ENCODE measurements around the gene C2orf68. TPM values are rescaled to one million over a fixed set of nuclear protein-coding genes. Genes with fewer than 3 reads are reported as not detected.
A peak's percentile ranks its signal among the peaks of the same experiment; 100 is the strongest.

The C2orf68 gene
- total and polyA plus RNA-seq, 2 of the 8 experiments (the other 6 are each of a cell fraction or from before 2014, with no cell fraction given), result 46.3 to 49.4 TPM

DNA sequence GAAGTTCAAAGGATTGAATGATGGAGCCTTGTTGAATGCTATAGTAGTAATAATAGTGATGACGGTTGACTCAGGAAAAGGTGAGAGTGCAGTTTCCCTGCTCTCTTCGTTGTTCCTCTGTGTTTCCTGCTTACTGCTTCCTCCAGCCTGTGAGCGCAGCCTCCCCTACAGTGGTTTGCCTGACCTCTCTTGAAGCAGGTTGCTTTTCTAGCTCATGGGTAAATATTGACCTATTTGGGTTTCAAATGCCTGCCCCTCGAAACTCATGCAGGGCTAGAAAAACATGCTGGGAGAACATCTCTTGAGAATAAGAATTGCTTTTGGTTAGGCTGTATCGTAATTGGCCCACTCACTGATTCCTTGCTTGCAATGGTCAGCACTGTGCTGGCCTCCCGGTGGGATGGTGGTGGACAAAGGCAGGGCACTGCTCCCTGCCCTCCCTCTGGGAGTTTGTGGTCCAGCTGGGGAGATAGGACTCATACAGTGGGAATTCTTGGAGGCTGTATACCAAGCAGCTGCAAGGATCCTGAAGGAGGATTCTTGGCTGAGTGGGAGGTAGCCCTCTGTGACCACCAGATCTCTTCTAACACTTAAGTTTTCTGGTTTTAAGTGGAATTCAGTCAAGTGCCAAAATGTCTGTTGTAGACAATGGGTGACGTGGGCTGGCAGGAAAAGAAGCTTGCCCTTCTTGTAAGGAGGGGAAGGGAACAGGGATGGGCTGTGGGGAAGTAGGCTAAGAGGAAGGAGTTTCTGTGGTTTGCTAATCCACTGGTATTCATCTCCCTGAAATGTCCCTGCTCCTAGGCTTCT, 21.7 kb downstream of the C2orf68 start:
- ChIA-PET CTCF (ENCODE audit: partially characterized antibody) (interaction anchor here (0.7 to 1.9 kb wide), 5 partner anchors 10 to 52 kb away, joined by 3 to 7 read pairs (median 4); partner anchors contain the start of genes MAT2A and VAMP8), POLR2A (ENCODE audit: partially characterized antibody) (interaction anchor here (0.6 to 2.3 kb wide), 12 partner anchors 9 to 277 kb away, joined by 3 to 8 read pairs (median 4); partner anchors contain the start of genes C2orf68, MAT2A, TMEM150A and USP39)
- Histone ChIP-seq H3K27me3 (replicated peaks in 1 of 4; ENCODE audit: control insufficient read depth in 3 of 4, extremely low read depth in 1 of 4, insufficient read depth in 3 of 4, low read length in 3 of 4) (peaks cover under 1 to 12% (median 4%) of the 10 kb centered on the region in 4 experiments; a peak in 6 of 7 replicates), H2BK20ac (ENCODE audit: low read length) (no peak overlapping the region), H3K36me3 (ENCODE audit: control insufficient read depth in 2 of 4, insufficient read depth in 4 of 4, low read length in 3 of 4) (no peaks in the 10 kb centered on the region), H3K4ac (replicated peaks; ENCODE audit: insufficient read length, low read depth, low read length) (no peak overlapping the region), H4K8ac (ENCODE audit: extremely low read depth, insufficient read depth, low read length) (peak overlapping the region; percentile 38; the same call in 1 of the 2 replicates), H3K4me3 (ENCODE audit: extremely low read depth in 1 of 4, insufficient read depth in 2 of 4, low read depth in 3 of 4, low read length in 4 of 4) (no peak overlapping the region), H2BK12ac (ENCODE audit: low read depth, low read length) (no peak overlapping the region), H3K23ac (ENCODE audit: insufficient read length) (no peak overlapping the region), H2BK120ac (replicated peaks; ENCODE audit: low read depth, low read length) (no peak overlapping the region), H3K14ac (ENCODE audit: insufficient read length) (no peak overlapping the region), H3K27ac (ENCODE audit: low read depth, low read length) (no peak overlapping the region), H2BK15ac (ENCODE audit: low read length) (peak overlapping the region; percentile 72; the same call in 1 of the 2 replicates), H4K20me1 (replicated peaks in 1 of 2; ENCODE audit: control insufficient read depth in 1 of 2, insufficient read depth in 2 of 2, low read length in 2 of 2) (no peaks in the 10 kb centered on the region), H2AK5ac (ENCODE audit: low read depth, low read length) (no peak overlapping the region), H3K9me3 (ENCODE audit: insufficient read depth in 2 of 2, low read depth in 1 of 2, low read length in 1 of 2) (no peaks in the 10 kb centered on the region), H3K9ac (replicated peaks in 1 of 4; ENCODE audit: extremely low read depth in 1 of 4, low read depth in 3 of 4, low read length in 3 of 4) (no peak overlapping the region; a peak in 1 of 7 replicates), H4K5ac (ENCODE audit: insufficient read length, low read depth, low read length) (no peak overlapping the region), H3K23me2 (ENCODE audit: low read depth, low read length) (peaks cover 5% of the 10 kb centered on the region; the same call in 1 of the 2 replicates), H4K91ac (replicated peaks; ENCODE audit: insufficient read length, low read length) (no peak overlapping the region), H3K56ac (replicated peaks; ENCODE audit: insufficient read length, low read depth, low read length) (no peak overlapping the region), H3K18ac (ENCODE audit: extremely low read depth, low read length) (no peak overlapping the region), H3K4me2 (ENCODE audit: insufficient read depth in 1 of 2, low read depth in 2 of 2, low read length in 2 of 2) (no peak overlapping the region), H2AFZ (ENCODE audit: low read length) (no peak overlapping the region), H3K79me2 (ENCODE audit: control insufficient read depth in 1 of 2, insufficient read depth in 2 of 2, low read length in 2 of 2) (peaks cover 0 to 4% of the 10 kb centered on the region in 2 experiments; a peak in 1 of 4 replicates), H3K4me1 (replicated peaks in 1 of 4; ENCODE audit: control insufficient read depth in 3 of 4, insufficient read depth in 4 of 4, low read length in 3 of 4) (peaks cover 0 to 8% (median 2%) of the 10 kb centered on the region in 4 experiments; a peak in 4 of 7 replicates), H2BK5ac (ENCODE audit: low read depth, low read length) (no peak overlapping the region), H3K79me1 (ENCODE audit: low read depth, low read length) (no peaks in the 10 kb centered on the region)
- 77% methylated on average over 7 of the region's 7 CpGs; no CpG with 5 or more reads in 1 of the 2 experiments for WGBS, 2 experiments (ENCODE audit: extremely low coverage in 1 of 2, insufficient coverage in 1 of 2, insufficient read length in 1 of 2, insufficient replicate concordance in 2 of 2, low coverage in 1 of 2, low lambda C conversion rate in 2 of 2, missing lambda C conversion rate in 1 of 2)
- DNase-seq (ENCODE audit: low read depth in 1 of 2, low spot score in 2 of 2) (no peak), FAIRE-seq (no peak)
- no peak for TF ChIP-seq BRCA1 (IDR thresholded peaks at IDR 0.05; ENCODE audit: low read depth, low read length)
- TF ChIP-seq POU5F1 (IDR thresholded peaks at IDR 0.05; ENCODE audit: low read depth, low read length), result no peak
- TF ChIP-seq CBX8 (IDR thresholded peaks at IDR 0.05; ENCODE audit: borderline replicate concordance, low read depth, low read length), result no peak
- no peak for TF ChIP-seq FOSL1 (IDR thresholded peaks at IDR 0.05; ENCODE audit: insufficient read depth, low read depth, low read length)
- TF ChIP-seq SP4 (IDR thresholded peaks at IDR 0.05; ENCODE audit: low read length), result no peak
- TF ChIP-seq ASH2L (IDR thresholded peaks at IDR 0.05; ENCODE audit: low read length), result no peak
- no peak for TF ChIP-seq HDAC6 (IDR thresholded peaks at IDR 0.05; ENCODE audit: low read depth, low read length)
